WTC11 (cell line): ENCODE measurements around the gene ARMH2.

Experiments
- CREB1 ChIP-seq: sonication (generic); formaldehyde crosslinking; IDR thresholded peaks from 2 replicates; pipeline ENCODE4 v1.8.0; 2023; ENCODE audit warnings: mild to moderate bottlenecking, missing genetic modification reagents
- CTCF ChIP-seq: fragments of 200-600 bp; IDR thresholded peaks from 2 replicates; pipeline ENCODE4 v1.8.0; 2022; ENCODE audit warnings: antibody characterized with exemption
- E2F1 ChIP-seq: sonication (generic); formaldehyde crosslinking; IDR thresholded peaks from 2 replicates; pipeline ENCODE4 v1.8.0; 2022; ENCODE audit warnings: mild to moderate bottlenecking, missing genetic modification reagents
- ELF4 ChIP-seq: sonication (generic); formaldehyde crosslinking; IDR thresholded peaks from 2 replicates; pipeline ENCODE4 v1.8.1; 2022; ENCODE audit warnings: low read depth, mild to moderate bottlenecking, moderate library complexity, missing genetic modification reagents
- ERG ChIP-seq: fragments of 250-450 bp; sonication (Bioruptor Pico); IDR thresholded peaks from 2 replicates; pipeline ENCODE4 v1.8.0; 2021; ENCODE audit warnings: mild to moderate bottlenecking
- KAT7 ChIP-seq: sonication (generic); formaldehyde crosslinking; IDR thresholded peaks from 2 replicates; pipeline ENCODE4 v1.8.1; 2023; ENCODE audit warnings: missing genetic modification reagents, mild to moderate bottlenecking, borderline replicate concordance
- MXD4 ChIP-seq: fragments of 250-450 bp; sonication (Bioruptor Pico); IDR thresholded peaks from 2 replicates; pipeline ENCODE4 v1.8.0; 2021; ENCODE audit warnings: mild to moderate bottlenecking, moderate library complexity, borderline replicate concordance
- NR2C2 ChIP-seq: sonication (generic); formaldehyde crosslinking; IDR thresholded peaks from 2 replicates; pipeline ENCODE4 v1.8.0; 2022; ENCODE audit warnings: mild to moderate bottlenecking, missing genetic modification reagents
- NR3C1 ChIP-seq: sonication (generic); formaldehyde crosslinking; conservative IDR thresholded peaks from 2 replicates; pipeline ENCODE4 v1.8.1; 2023; ENCODE audit warnings: low read depth, mild to moderate bottlenecking, missing genetic modification reagents
- SP1 ChIP-seq: sonication (generic); formaldehyde crosslinking; conservative IDR thresholded peaks from 2 replicates; pipeline ENCODE4 v1.8.1; 2022; ENCODE audit warnings: missing genetic modification reagents
- USF2 ChIP-seq: sonication (generic); formaldehyde crosslinking; IDR thresholded peaks from 2 replicates; pipeline ENCODE4 v1.8.1; 2023; ENCODE audit warnings: mild to moderate bottlenecking, missing genetic modification reagents, moderate library complexity
- ZNF263 ChIP-seq: sonication (generic); formaldehyde crosslinking; IDR thresholded peaks from 2 replicates; pipeline ENCODE4 v1.8.1; 2022; ENCODE audit warnings: low read depth, mild to moderate bottlenecking, moderate library complexity, missing genetic modification reagents

GRCh38 chr6:24761193-24761835, 37.4 kb downstream of the ARMH2 start:
- TF ChIP-seq NR2C2 (no peak), CTCF (no peak), KAT7 (no peak), ZNF263 (CRISPR knock-in tag) (no peak), NR3C1 (CRISPR knock-in tag) (no peak), E2F1 (CRISPR knock-in tag) (no peak), MXD4 (no peak), CREB1 (CRISPR knock-in tag) (no peak), SP1 (no peak), ELF4 (no peak), USF2 (CRISPR knock-in tag) (no peak), ERG (CRISPR knock-in tag) (no peak)
